HFFc6 (cell line): ENCODE data around the gene KRT13. TPM values are rescaled to one million over a fixed set of nuclear protein-coding genes. Genes with fewer than 3 reads are reported as not detected.

ENCODE experiments used
- DNase-seq: peaks from one replicate; pipeline ENCODE4 v3.0.0-alpha.2; 2018
- H3K27ac Mint-ChIP-seq: 2 replicates; pipeline ENCODE4 v1.8.0; 2020; ENCODE audit warnings: mild to moderate bottlenecking, mixed read lengths
- H3K27me3 Mint-ChIP-seq: 2 replicates; pipeline ENCODE4 v1.8.0; 2021; ENCODE audit warnings: mild to moderate bottlenecking, moderate library complexity, mixed read lengths; ENCODE audit not compliant: insufficient read depth
- H3K36me3 Mint-ChIP-seq: 2 replicates; pipeline ENCODE4 v1.8.0; 2021; ENCODE audit warnings: low read depth, mixed read lengths
- H3K4me1 Mint-ChIP-seq: 2 replicates; pipeline ENCODE4 v1.8.0; 2020; ENCODE audit warnings: low read depth, mixed read lengths
- H3K4me3 Mint-ChIP-seq: 2 replicates; pipeline ENCODE4 v1.8.0; 2020; ENCODE audit warnings: mild to moderate bottlenecking, moderate library complexity, mixed read lengths
- H3K9me3 Mint-ChIP-seq: 2 replicates; pipeline ENCODE4 v1.8.0; 2020; ENCODE audit warnings: mild to moderate bottlenecking, mixed read lengths
- CTCF ChIP-seq: fragments of 200-600 bp; sonication (generic); IDR thresholded peaks from 2 replicates; pipeline ENCODE4 v1.5.0; 2021; ENCODE audit warnings: antibody characterized with exemption, mild to moderate bottlenecking
- total RNA-seq, 6 experiments: library from RNA; stranded (reverse); fragmentation: NEBNext Ultra II Directional; extraction: Animal tissue kit (Norgen Biotek cat#: 25700); gene quantifications; 2 replicates in 1 of 6; 3 replicates in 5 of 6; pipeline ENCODE4 v1.2.3, GENCODE V29; 2021

Gene KRT13
- total RNA-seq, 6 experiments from 2014 or later = not detected

- Mint-ChIP-seq H3K4me3 (no peak overlapping the region), H3K36me3 (no peaks in the 10 kb centered on the region), H3K9me3 (no peaks in the 10 kb centered on the region), H3K27ac (peak overlapping the region; percentile 12; the same call in 1 of the 2 replicates), H3K27me3 (peaks cover 3% of the 10 kb centered on the region), H3K4me1 (peaks cover 38% of the 10 kb centered on the region)
- TF ChIP-seq CTCF = no peak
- DNase-seq = no peak
These were observed 34.7 kb upstream of the KRT13 start for GRCh38 chr17:41539979-41540701.

- no peak overlapping the region for H3K4me3 Mint-ChIP-seq
- H3K36me3 Mint-ChIP-seq = no peaks in the 10 kb centered on the region
- peaks cover 30% of the 10 kb centered on the region for H3K4me1 Mint-ChIP-seq
- peaks cover 4% of the 10 kb centered on the region for H3K27me3 Mint-ChIP-seq
- no peak for TF ChIP-seq CTCF
- DNase-seq = no peak
- H3K27ac Mint-ChIP-seq = peak overlapping the region; percentile 79
- no peaks in the 10 kb centered on the region for H3K9me3 Mint-ChIP-seq
These were observed 33.7 kb upstream of the KRT13 start for GRCh38 chr17:41539071-41539492.

GRCh38 chr17:41538565-41538991 is 33.2 kb upstream of the KRT13 start:
- peak; percentile 36 for DNase-seq
- H3K4me1 Mint-ChIP-seq = peaks cover 30% of the 10 kb centered on the region
- H3K4me3 Mint-ChIP-seq = peak overlapping the region; percentile 28
- H3K27me3 Mint-ChIP-seq = peaks cover 4% of the 10 kb centered on the region
- TF ChIP-seq CTCF = no peak
- H3K27ac Mint-ChIP-seq = peak overlapping the region; percentile 79
- no peaks in the 10 kb centered on the region for H3K36me3 Mint-ChIP-seq
- H3K9me3 Mint-ChIP-seq = no peaks in the 10 kb centered on the region

GRCh38 chr17:41537990-41538389 is 32.6 kb upstream of the KRT13 start:
- no peak for DNase-seq
- Mint-ChIP-seq H3K27me3 (peaks cover 3% of the 10 kb centered on the region), H3K9me3 (no peaks in the 10 kb centered on the region), H3K27ac (peak overlapping the region; percentile 79; the same call in 1 of the 2 replicates), H3K4me3 (peak overlapping the region; percentile 28; the same call in 1 of the 2 replicates), H3K4me1 (peaks cover 30% of the 10 kb centered on the region), H3K36me3 (no peaks in the 10 kb centered on the region)
- TF ChIP-seq CTCF = no peak

- DNase-seq = no peak
- Mint-ChIP-seq H3K27me3 (peaks cover 1% of the 10 kb centered on the region), H3K36me3 (no peaks in the 10 kb centered on the region), H3K4me3 (no peak overlapping the region), H3K27ac (peak overlapping the region; percentile 34), H3K9me3 (no peaks in the 10 kb centered on the region), H3K4me1 (peaks cover 30% of the 10 kb centered on the region)
- no peak for TF ChIP-seq CTCF
These were observed 32.2 kb upstream of the KRT13 start for GRCh38 chr17:41537614-41537954.
